A549 (cell line): ENCODE results near the gene TMEM238L. TPM values are rescaled to one million over a fixed set of nuclear protein-coding genes. Genes with fewer than 3 reads are reported as not detected.
"Not testable (repeated sequence)": the region's sequence is repeated elsewhere in the genome, so short reads cannot be mapped to it uniquely, and the experiment has no call there.

ENCODE experiments used
- ATAC-seq, 2 experiments: fragments of 200-7000 bp in 1 of 2; fragments of >200 bp in 1 of 2; cut with Nextera tagmentation in 1 of 2; cut with Tn5 transposase in 1 of 2; 3 replicates each; pipeline versions ENCODE4 v1.8.0 to v1.9.1; 2018 to 2020; ENCODE audit warnings: mild to moderate bottlenecking in 1 of 2, moderate library complexity in 1 of 2
- CTCF ChIA-PET: fragments of 300-600 bp; sonication (Branson Sonifier 250); formaldehyde crosslinking; extraction: SDS; loops from one replicate; lab custom pipeline; 2021; ENCODE audit warnings: antibody characterized with exemption, inconsistent platforms; lab: Yijun Ruan, JAX
- POLR2A ChIA-PET: fragments of 350-600 bp; formaldehyde crosslinking; extraction: SDS; loops from one replicate; lab custom pipeline; 2021; ENCODE audit warnings: antibody characterized with exemption, inconsistent platforms; lab: Yijun Ruan, JAX
- DNase-seq, 2 experiments: peaks; one replicate each; pipeline versions ENCODE4 v3.0.0 to v3.0.0-alpha.2; 2011 to 2016; ENCODE audit warnings: low read depth in 1 of 2, low spot score in 1 of 2
- FAIRE-seq: peaks from 2 replicates; lab custom pipeline; 2011; peaks lifted over from hg19 to GRCh38; lab: Jason Lieb, UNC
- H3K27ac ChIP-seq, 2 experiments: fragments of >200 bp; sonication (Bioruptor Twin); formaldehyde crosslinking; 3 replicates each; pipeline ENCODE4 v1.5.1; 2016 to 2017
- H3K4me1 ChIP-seq: fragments of >200 bp; sonication (Bioruptor Twin); formaldehyde crosslinking; 3 replicates; pipeline ENCODE4 v1.6.1; 2016
- H3K4me2 ChIP-seq: fragments of >200 bp; sonication (Bioruptor Twin); formaldehyde crosslinking; 3 replicates; pipeline ENCODE4 v1.6.1; 2016
- H3K4me3 ChIP-seq: fragments of >200 bp; sonication (Bioruptor Twin); formaldehyde crosslinking; 3 replicates; pipeline ENCODE4 v1.5.1; 2016
- H3K9me3 ChIP-seq: fragments of >200 bp; sonication (Bioruptor Twin); formaldehyde crosslinking; 3 replicates; pipeline ENCODE4 v1.6.1; 2016
- ELK1 ChIP-seq: fragments of 150-350 bp; IDR thresholded peaks from 2 replicates; pipeline ENCODE4 v1.6.1; 2014; ENCODE audit warnings: low read depth, mild to moderate bottlenecking, low read length
- FOSB ChIP-seq: fragments of 250-450 bp; sonication (Bioruptor Pico); IDR thresholded peaks from 2 replicates; pipeline ENCODE4 v1.5.0; 2020; ENCODE audit warnings: mild to moderate bottlenecking, moderate library complexity
- HES2 ChIP-seq: fragments of >200 bp; sonication (Bioruptor Twin); formaldehyde crosslinking; IDR thresholded peaks from 2 replicates; pipeline ENCODE4 v1.6.1; 2016
- HMGXB4 ChIP-seq: fragments of 250-450 bp; sonication (Bioruptor Pico); IDR thresholded peaks from 2 replicates; pipeline ENCODE4 v1.5.0; 2021; ENCODE audit warnings: mild to moderate bottlenecking, moderate library complexity, borderline replicate concordance
- HOXB5 ChIP-seq: fragments of 250-450 bp; sonication (Bioruptor Pico); IDR thresholded peaks from 2 replicates; pipeline ENCODE4 v1.5.0; 2020; ENCODE audit warnings: mild to moderate bottlenecking, moderate library complexity
- JUN ChIP-seq, 2 experiments: fragments of >200 bp; sonication (Bioruptor Twin); formaldehyde crosslinking; IDR thresholded peaks; 2 replicates in 1 of 2; 3 replicates in 1 of 2; pipeline ENCODE4 v1.6.1; 2016 to 2017
- JUNB ChIP-seq: fragments of >200 bp; sonication (Bioruptor Twin); formaldehyde crosslinking; IDR thresholded peaks from 2 replicates; pipeline ENCODE4 v1.6.1; 2016
- KDM5A ChIP-seq: fragments of 200-600 bp; sonication (generic); IDR thresholded peaks from 2 replicates; pipeline ENCODE4 v1.6.1; 2016; ENCODE audit warnings: antibody characterized with exemption, mild to moderate bottlenecking
- NPAS2 ChIP-seq: fragments of 250-450 bp; sonication (Bioruptor Pico); IDR thresholded peaks from 2 replicates; pipeline ENCODE4 v1.8.0; 2022; ENCODE audit warnings: mild to moderate bottlenecking, moderate library complexity, borderline replicate concordance
- NR3C1 ChIP-seq: fragments of >200 bp; sonication (Bioruptor Twin); formaldehyde crosslinking; IDR thresholded peaks from 3 replicates; pipeline ENCODE4 v1.6.1; 2017
- PBX3 ChIP-seq: IDR thresholded peaks from 2 replicates; pipeline ENCODE4 v1.6.1; 2012
- PHF8 ChIP-seq: fragments of 200-600 bp; sonication (generic); IDR thresholded peaks from 2 replicates; pipeline ENCODE4 v1.6.1; 2016; ENCODE audit warnings: low read depth, mild to moderate bottlenecking, antibody characterized with exemption, moderate library complexity, borderline replicate concordance
- POLR2A ChIP-seq: IDR thresholded peaks from 2 replicates; pipeline ENCODE4 v1.6.1; 2012; ENCODE audit warnings: mild to moderate bottlenecking, low read length
- POLR2AphosphoS2 ChIP-seq: conservative IDR thresholded peaks from 2 replicates; pipeline ENCODE4 v1.6.1; 2012; ENCODE audit warnings: low read length, improper control_type of control experiment, inconsistent platforms
- RAD21 ChIP-seq, 2 experiments: fragments of >200 bp in 1 of 2; sonication (Bioruptor Twin) in 1 of 2; formaldehyde crosslinking in 1 of 2; IDR thresholded peaks in 1 of 2; conservative IDR thresholded peaks in 1 of 2; 2 replicates in 1 of 2; 3 replicates in 1 of 2; pipeline ENCODE4 v1.6.1; 2012 to 2018; ENCODE audit warnings: inconsistent platforms in 1 of 2
- RARB ChIP-seq: fragments of 250-450 bp; sonication (Bioruptor Pico); IDR thresholded peaks from 2 replicates; pipeline ENCODE4 v1.8.0; 2021; ENCODE audit warnings: mild to moderate bottlenecking, moderate library complexity
- REST ChIP-seq: fragments of 200-600 bp; sonication (generic); IDR thresholded peaks from 2 replicates; pipeline ENCODE4 v1.6.1; 2016; ENCODE audit warnings: antibody characterized with exemption, mild to moderate bottlenecking, moderate library complexity
- SREBF2 ChIP-seq: fragments of 450-650 bp; IDR thresholded peaks from 2 replicates; pipeline ENCODE4 v1.6.1; 2014; ENCODE audit warnings: mild to moderate bottlenecking, moderate library complexity
- TP53 ChIP-seq: fragments of 250-450 bp; sonication (Bioruptor Pico); IDR thresholded peaks from 2 replicates; pipeline ENCODE4 v1.5.0; 2021; ENCODE audit warnings: mild to moderate bottlenecking, moderate library complexity
- WGBS: methylation state at CpG from one replicate; pipeline ENCODE4 v1.1.6; 2017; ENCODE audit errors: missing lambda C conversion rate; 5-methylcytosine and 5-hydroxymethylcytosine counted together
- polyA minus RNA-seq: library from RNA; depleted of rRNA, polyadenylated mRNA; stranded (reverse); fragments of >200 nt; gene quantifications from 2 replicates; pipeline ENCODE4 v1.2.3, GENCODE V29; 2011; rRNA and poly(A)+ RNA removed
- polyA plus RNA-seq, 4 experiments: library from polyadenylated mRNA; depleted of rRNA in 3 of 4; stranded (reverse); fragments of >200 nt; fragmentation: RNase III in 1 of 4; extraction: RNeasy Plus Mini Kit Qiagen cat#74134 plus additional on column Dnase treatment in 1 of 4; gene quantifications; 2 replicates in 3 of 4; 3 replicates in 1 of 4; pipeline ENCODE4 v1.2.3, GENCODE V29; 2011 to 2017

TMEM238L gene
- polyA plus RNA-seq (2011; rRNA removed) (not detected in 2 replicates), polyA plus RNA-seq (2017; fragmentation: RNase III; extraction: RNeasy Plus Mini Kit Qiagen cat#74134 plus additional on column Dnase treatment) (not detected in 3 replicates), polyA minus RNA-seq (not detected in 2 replicates)
- polyA plus RNA-seq (2012; cell fraction: cytosol; rRNA removed), result not detected in 2 replicates
- polyA plus RNA-seq (2012; cell fraction: nucleus; rRNA removed), result not detected in 2 replicates

GRCh38 chr17:10803830-10804475, at the start of gene TMEM238L:
TMEM238L (minus strand) TSS chr17:10804099; CDS start chr17:10803963, 136 bp downstream.
- DNase-seq (no peak), ATAC-seq (no peak; a peak in 1 of 6 replicates), FAIRE-seq (no peak)
- Histone ChIP-seq H3K4me1 (no peaks in the 10 kb centered on the region), H3K4me2 (no peak within 1 kb of the TSS), H3K4me3 (no peak within 1 kb of the TSS), H3K9me3 (no peaks in the 10 kb centered on the region), H3K27ac (no peak within 1 kb of the TSS)
- no peak for TF ChIP-seq PHF8
- TF ChIP-seq RAD21 (conservative IDR thresholded peaks at IDR 0.05 in 1 of 2, IDR thresholded peaks at IDR 0.05 in 1 of 2), result no peak
- no peak for TF ChIP-seq PBX3
- no peak for TF ChIP-seq HES2
- no peak for TF ChIP-seq RARB (CRISPR knock-in tag)
- TF ChIP-seq REST, result no peak
- TF ChIP-seq FOSB (CRISPR knock-in tag), result no peak
- TF ChIP-seq KDM5A, result no peak
- TF ChIP-seq JUNB, result no peak
- no peak for TF ChIP-seq NPAS2 (CRISPR knock-in tag)
- TF ChIP-seq JUN (IDR thresholded peaks at IDR 0.05), result no peak
- TF ChIP-seq TP53, result no peak
- TF ChIP-seq HMGXB4 (CRISPR knock-in tag), result no peak
- no peak for TF ChIP-seq ELK1
- no peak for TF ChIP-seq POLR2A
- TF ChIP-seq POLR2AphosphoS2, result no peak
- no peak for TF ChIP-seq NR3C1
- TF ChIP-seq HOXB5 (CRISPR knock-in tag), result no peak
- TF ChIP-seq SREBF2, result no peak
- WGBS, result 56% methylated on average over 16 of the region's 16 CpGs
- ChIA-PET CTCF (interaction anchor here (1.5 kb wide), 1 partner anchor 11 kb away, joined by 3 read pairs; no protein-coding TSS in a partner anchor), POLR2A (no interaction called here)

- H3K4me1 ChIP-seq, FAIRE-seq, DNase-seq, H3K27ac ChIP-seq, POLR2A ChIA-PET, ATAC-seq, H3K4me3 ChIP-seq, H3K9me3 ChIP-seq, H3K4me2 ChIP-seq: not testable (repeated sequence)
- WGBS, result 73% methylated on average over 6 of the region's 6 CpGs
- CTCF ChIA-PET, result interaction anchor here (0.9 to 3.7 kb wide), 4 partner anchors 29 to 200 kb away, joined by 4 to 27 read pairs (median 10); no protein-coding TSS in a partner anchor
Observed at GRCh38 chr17:10846636-10847035, 42.7 kb upstream of the TMEM238L start.
